Measurements from ENCODE around the gene PTX3. TPM values are rescaled to one million over a fixed set of nuclear protein-coding genes. Genes with fewer than 3 reads are reported as not detected.

PTX3 gene
- total RNA-seq, 1 experiment from 2014 or later, result 2.1 TPM

- no peak for TF ChIP-seq POLR2AphosphoS5 (IDR thresholded peaks at IDR 0.05; ENCODE audit: low read depth, low read length)
- TF ChIP-seq TCF7L2 (IDR thresholded peaks at IDR 0.05; ENCODE audit: low read depth, low read length), result no peak
- Histone ChIP-seq H3K27me3 (ENCODE audit: control insufficient read depth, insufficient read depth, low read length) (peaks cover 18% of the 10 kb centered on the region), H3K4me3 (ENCODE audit: low read depth in 2 of 2, low read length in 2 of 2) (peak overlapping the region; percentile 47 to 73), H3K9me3 (ENCODE audit: control insufficient read depth, insufficient read depth, low read depth, low read length) (no peaks in the 10 kb centered on the region), H3K27ac (ENCODE audit: low read length) (no peak overlapping the region), H3K36me3 (ENCODE audit: control insufficient read depth, insufficient read depth, low read length) (no peaks in the 10 kb centered on the region), H3K4me1 (ENCODE audit: control insufficient read depth, insufficient read depth, low read length) (peaks cover 6% of the 10 kb centered on the region)
- BruUV-seq (replicated peaks), result no TSS peak
- ChIA-PET CTCF (interaction anchor here (0.8 kb wide), 1 partner anchor 237 kb away, joined by 3 read pairs; no protein-coding TSS in a partner anchor), POLR2A (interaction anchor here (0.5 kb wide), 1 partner anchor 284 kb away, joined by 3 read pairs; no protein-coding TSS in a partner anchor)
- DNase-seq (ENCODE audit: low read depth, low spot score), result no peak
- ATAC-seq, result no peak
- in situ Hi-C loops (cut with HindIII; ENCODE audit: low pct_unique_long_range_greater_than_20kb, low sequenced_read_pairs), result no loop called here
- intact Hi-C loops (cut with micrococcal nuclease; ENCODE audit: unreplicated experiment), result no loop called here
These were observed 1.6 kb downstream of the PTX3 start for GRCh38 chr3:157438194-157438730.

- Histone ChIP-seq H3K36me3 (ENCODE audit: control insufficient read depth, insufficient read depth, low read length) (no peaks in the 10 kb centered on the region), H3K9me3 (ENCODE audit: control insufficient read depth, insufficient read depth, low read depth, low read length) (no peaks in the 10 kb centered on the region), H3K27me3 (ENCODE audit: control insufficient read depth, insufficient read depth, low read length) (peaks cover 13% of the 10 kb centered on the region), H3K27ac (ENCODE audit: low read length) (no peak overlapping the region), H3K4me3 (ENCODE audit: low read depth in 2 of 2, low read length in 2 of 2) (no peak overlapping the region), H3K4me1 (ENCODE audit: control insufficient read depth, insufficient read depth, low read length) (peaks cover 6% of the 10 kb centered on the region)
- in situ Hi-C loops (cut with HindIII; ENCODE audit: low pct_unique_long_range_greater_than_20kb, low sequenced_read_pairs), result no loop called here
- intact Hi-C loops (cut with micrococcal nuclease; ENCODE audit: unreplicated experiment), result no loop called here
- DNase-seq (ENCODE audit: low read depth, low spot score) (no peak), ATAC-seq (no peak)
- TF ChIP-seq CTCF (IDR thresholded peaks at IDR 0.05) (no peak), REST (IDR thresholded peaks at IDR 0.05; ENCODE audit: insufficient read depth in 1 of 2, low read depth in 2 of 2, low read length in 1 of 2) (no peak), POLR2AphosphoS5 (IDR thresholded peaks at IDR 0.05; ENCODE audit: low read depth, low read length) (no peak), SIN3A (IDR thresholded peaks at IDR 0.05; ENCODE audit: borderline replicate concordance, insufficient read depth, low read depth, low read length) (no peak), TCF7L2 (IDR thresholded peaks at IDR 0.05; ENCODE audit: low read depth, low read length) (no peak)
- POLR2A ChIA-PET, result interaction anchor here (0.6 kb wide), 1 partner anchor 46 kb away, joined by 3 read pairs; no protein-coding TSS in a partner anchor
- no TSS peak for BruUV-seq (replicated peaks)
- CTCF ChIA-PET, result no interaction called here
These were observed 4.5 kb downstream of the PTX3 start for GRCh38 chr3:157441102-157441624.

GRCh38 chr3:157442729-157443128 is 6.1 kb downstream of the PTX3 start:
- ChIA-PET POLR2A (no interaction called here), CTCF (no interaction called here)
- in situ Hi-C loops (cut with HindIII; ENCODE audit: low pct_unique_long_range_greater_than_20kb, low sequenced_read_pairs) (no loop called here), intact Hi-C loops (cut with micrococcal nuclease; ENCODE audit: unreplicated experiment) (no loop called here)
- BruUV-seq (replicated peaks), result no TSS peak
- H3K27me3 ChIP-seq (ENCODE audit: control insufficient read depth, insufficient read depth, low read length), result peaks cover 9% of the 10 kb centered on the region
- no peaks in the 10 kb centered on the region for H3K4me1 ChIP-seq (ENCODE audit: control insufficient read depth, insufficient read depth, low read length)
- H3K4me3 ChIP-seq (ENCODE audit: low read depth in 2 of 2, low read length in 2 of 2), result no peak overlapping the region
- no peaks in the 10 kb centered on the region for H3K9me3 ChIP-seq (ENCODE audit: control insufficient read depth, insufficient read depth, low read depth, low read length)
- H3K36me3 ChIP-seq (ENCODE audit: control insufficient read depth, insufficient read depth, low read length), result no peaks in the 10 kb centered on the region
- no peak overlapping the region for H3K27ac ChIP-seq (ENCODE audit: low read length)
- DNase-seq (ENCODE audit: low read depth, low spot score) (no peak), ATAC-seq (no peak)
- no peak for TF ChIP-seq SIN3A (IDR thresholded peaks at IDR 0.05; ENCODE audit: borderline replicate concordance, insufficient read depth, low read depth, low read length)
- no peak for TF ChIP-seq REST (IDR thresholded peaks at IDR 0.05; ENCODE audit: insufficient read depth in 1 of 2, low read depth in 2 of 2, low read length in 1 of 2)
- no peak for TF ChIP-seq TCF7L2 (IDR thresholded peaks at IDR 0.05; ENCODE audit: low read depth, low read length)
- TF ChIP-seq CTCF (IDR thresholded peaks at IDR 0.05), result no peak
- no peak for TF ChIP-seq POLR2AphosphoS5 (IDR thresholded peaks at IDR 0.05; ENCODE audit: low read depth, low read length)

Data from Panc1 (cell line).